GM23248 (cell line): Measurements from ENCODE around the gene TBC1D22A.

Experiments
- EZH2 ChIP-seq: fragments of 200-600 bp; sonication (generic); IDR thresholded peaks from 2 replicates; pipeline ENCODE4 v1.6.1; 2018; ENCODE audit warnings: antibody characterized with exemption, mild to moderate bottlenecking; ENCODE audit not compliant: insufficient read depth, poor library complexity, severe bottlenecking
- EZH2phosphoT487 ChIP-seq: fragments of 200-600 bp; sonication (generic); IDR thresholded peaks from 2 replicates; pipeline ENCODE4 v1.6.1; 2018; ENCODE audit warnings: antibody characterized with exemption, moderate library complexity, mild to moderate bottlenecking, low read depth; ENCODE audit not compliant: insufficient read depth

DNA sequence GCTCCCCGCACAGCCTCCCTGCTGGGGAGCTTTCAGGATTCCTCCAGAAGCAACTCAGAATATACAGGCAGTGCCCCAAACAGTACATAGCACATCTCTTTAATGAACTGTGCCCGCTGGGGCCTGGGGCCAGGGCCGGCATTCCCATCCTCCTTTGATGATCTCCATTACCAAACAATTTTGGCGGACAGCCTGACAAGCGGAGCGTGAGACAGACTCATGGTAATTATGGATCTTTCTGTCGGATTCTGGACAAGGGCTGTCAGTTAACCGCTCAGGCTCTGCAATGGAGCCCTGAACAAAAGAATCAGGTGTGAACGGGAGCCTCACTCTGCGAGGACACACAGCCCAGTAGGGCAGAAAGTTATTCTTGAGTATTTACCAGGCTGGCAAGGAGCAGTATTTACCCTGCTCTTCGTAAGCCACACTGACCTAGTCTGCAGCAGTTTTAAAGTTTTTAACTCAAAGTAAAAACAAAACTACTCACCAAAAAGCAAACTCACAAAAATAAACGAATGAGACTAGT is 174.0 kb downstream of the TBC1D22A start:
- no peak for TF ChIP-seq EZH2
- no peak for TF ChIP-seq EZH2phosphoT487
